Gastroesophageal sphincter (tissue), 3 donors: ENCODE results near the gene EPHB1.

Experiments
- CTCF ChIP-seq, 4 experiments: fragments of 200-600 bp in 2 of 4; fragments of 450-650 bp in 2 of 4; sonication (generic) in 1 of 4; IDR thresholded peaks; one replicate each; pipeline ENCODE4 v1.5.1; 2017 to 2019; ENCODE audit warnings: antibody characterized with exemption in 4 of 4, mild to moderate bottlenecking in 2 of 4, moderate library complexity in 2 of 4
- POLR2A ChIP-seq, 2 donors: fragments of 450-650 bp; IDR thresholded peaks; one replicate each; pipeline ENCODE4 v1.6.1; 2017; ENCODE audit warnings: antibody characterized with exemption in 2 of 2, mild to moderate bottlenecking in 2 of 2, moderate library complexity in 1 of 2

- TF ChIP-seq CTCF (IDR thresholded peaks at IDR 0.05): no peak
- no peak for TF ChIP-seq POLR2A (IDR thresholded peaks at IDR 0.05)
These were observed 463.9 kb downstream of the EPHB1 start for GRCh38 chr3:135258916-135259315.
